IPS DF 4.7 (cell line): ENCODE results near the gene EMP2.
"Not testable (repeated sequence)": the region's sequence is repeated elsewhere in the genome, so short reads cannot be mapped to it uniquely, and the experiment has no call there.

Experiments
- DNase-seq: peaks from one replicate; pipeline ENCODE4 v3.0.0-alpha.2; 2013; ENCODE audit warnings: low spot score; ENCODE audit errors: extremely low read depth

The EMP2 gene, protein sequence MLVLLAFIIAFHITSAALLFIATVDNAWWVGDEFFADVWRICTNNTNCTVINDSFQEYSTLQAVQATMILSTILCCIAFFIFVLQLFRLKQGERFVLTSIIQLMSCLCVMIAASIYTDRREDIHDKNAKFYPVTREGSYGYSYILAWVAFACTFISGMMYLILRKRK

DNA sequence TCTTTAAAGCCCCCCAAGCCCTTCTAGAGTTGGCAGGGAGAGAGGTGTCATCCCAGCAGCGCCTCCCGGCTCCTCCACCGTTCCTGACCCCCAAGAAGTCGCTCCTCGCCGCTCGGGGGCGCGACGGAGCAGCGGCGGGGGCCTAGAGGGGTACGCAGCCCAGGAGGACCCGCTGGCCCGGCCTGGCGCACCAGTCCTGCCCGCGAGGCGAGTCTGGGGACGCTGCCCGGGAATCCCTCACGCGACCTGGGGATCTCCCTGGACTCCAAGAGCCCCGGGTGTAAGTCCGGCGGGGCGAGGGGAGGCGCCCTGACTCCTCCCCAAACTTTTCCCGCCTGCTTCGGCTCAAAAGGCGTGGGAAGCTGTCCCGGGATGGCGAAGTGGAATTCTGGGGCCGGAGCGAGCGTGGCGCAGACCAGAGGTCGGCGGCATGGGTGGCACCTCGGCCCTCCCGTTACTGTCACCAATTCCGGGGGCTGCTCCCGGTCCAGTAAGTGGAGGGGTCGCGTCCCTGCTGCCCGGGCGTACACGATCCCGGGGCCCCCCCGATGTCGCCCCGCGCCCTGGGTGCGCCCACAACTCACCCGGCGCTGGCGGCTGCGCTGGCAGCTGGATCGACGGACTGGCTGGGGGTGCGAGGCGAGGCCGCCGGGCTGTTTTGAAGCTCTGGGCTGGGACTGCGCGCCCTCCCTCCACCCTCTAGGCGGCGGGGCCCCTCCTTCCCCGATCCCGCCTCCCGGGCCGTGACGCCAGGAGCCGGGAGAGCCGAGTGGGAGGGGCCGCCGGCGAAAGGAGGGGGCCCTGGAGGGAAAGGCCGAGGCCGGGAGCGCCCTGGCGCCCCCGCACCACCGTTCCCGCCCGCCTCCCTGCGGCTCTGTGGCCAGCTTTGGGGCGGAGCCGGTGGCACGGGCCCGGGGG, at the start of gene EMP2:
Gene EMP2 (minus strand): TSS at position 634 of the 918 bp plus-strand sequence. CDS start 32,981 bp downstream, outside the sequence.
- DNase-seq: no peak

- no peak for DNase-seq
These were observed 49.2 kb upstream of the EMP2 start for GRCh38 chr16:10629592-10629963.

GRCh38 chr16:10625595-10626357, 45.4 kb upstream of the EMP2 start:
- no peak for DNase-seq

GRCh38 chr16:10624527-10624926, 44.1 kb upstream of the EMP2 start:
- DNase-seq: no peak

- no peak for DNase-seq
These were observed 42.7 kb upstream of the EMP2 start for GRCh38 chr16:10623059-10623458.

DNA sequence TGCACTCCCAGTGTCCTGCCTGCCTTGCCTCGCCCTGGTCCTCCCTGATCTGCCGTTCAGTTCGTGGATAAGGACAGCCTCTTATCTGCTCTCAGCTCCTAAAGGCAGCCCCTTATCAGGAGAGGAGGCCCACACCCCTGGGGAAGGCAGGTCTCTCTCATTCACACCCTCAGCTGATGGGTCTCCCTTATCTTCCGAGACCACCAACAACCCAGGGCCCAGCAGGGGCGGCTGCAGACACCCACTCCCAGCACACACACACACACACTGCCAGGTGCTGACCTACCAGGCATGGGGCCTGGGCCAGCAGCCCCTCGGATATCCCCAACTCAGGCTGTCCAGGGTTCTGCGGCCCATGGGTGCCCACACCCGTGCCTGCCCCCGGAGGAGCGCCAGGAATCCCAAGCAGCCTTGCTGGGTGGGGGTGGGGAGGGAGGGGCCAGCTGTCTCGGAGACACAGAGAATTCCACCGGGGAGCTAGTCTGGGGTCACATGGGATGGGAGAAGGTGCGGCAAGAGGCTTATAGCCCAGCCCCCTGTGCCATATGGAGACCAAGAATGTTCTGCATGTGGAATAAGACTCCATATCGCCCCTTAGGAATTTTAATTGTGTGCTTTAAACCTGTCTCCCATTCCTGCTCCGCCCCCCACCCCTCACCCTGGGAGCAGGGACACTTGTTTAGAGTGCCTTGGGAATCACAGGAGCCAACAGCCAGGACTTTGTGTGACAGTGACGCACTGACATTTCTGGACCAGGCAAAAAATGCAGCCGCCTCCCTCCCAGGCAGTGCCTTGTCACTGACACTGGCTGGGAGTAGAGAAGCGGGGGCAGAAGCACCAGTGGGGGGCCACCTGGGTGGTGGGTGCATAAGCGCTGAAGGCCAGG, 41.9 kb upstream of the EMP2 start:
- DNase-seq: no peak

- DNase-seq: not testable (repeated sequence)
These were observed 41.0 kb upstream of the EMP2 start for GRCh38 chr16:10621216-10621949.

GRCh38 chr16:10620120-10620519, 39.7 kb upstream of the EMP2 start:
- DNase-seq: no peak

- no peak for DNase-seq
These were observed 39.0 kb upstream of the EMP2 start for GRCh38 chr16:10619271-10619849.

DNA sequence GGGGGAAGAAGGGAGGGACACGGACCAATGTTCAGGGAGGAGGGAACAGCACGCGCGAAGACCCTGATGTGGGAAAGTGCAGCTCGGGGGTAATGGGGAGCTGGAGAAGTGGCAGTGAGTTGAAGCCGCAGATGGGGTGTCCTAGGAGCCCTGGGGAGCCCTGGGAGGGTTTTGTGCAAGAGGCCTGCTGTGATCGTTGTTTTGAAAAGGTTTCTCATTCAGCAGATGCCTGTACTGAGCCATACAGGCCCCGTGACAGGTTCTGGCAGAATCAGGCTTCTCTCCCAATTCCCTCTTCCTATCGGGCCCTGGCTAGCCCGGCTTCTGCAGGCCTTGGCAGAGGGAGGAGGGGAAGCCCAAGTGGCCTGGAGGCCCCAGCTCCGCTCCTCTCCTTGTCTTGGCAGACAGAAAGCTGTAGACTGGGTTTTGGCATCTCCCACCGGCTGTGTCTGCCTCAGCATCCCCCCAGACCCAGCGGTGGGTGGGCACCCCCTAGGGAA, 38.4 kb upstream of the EMP2 start:
- no peak for DNase-seq

DNA sequence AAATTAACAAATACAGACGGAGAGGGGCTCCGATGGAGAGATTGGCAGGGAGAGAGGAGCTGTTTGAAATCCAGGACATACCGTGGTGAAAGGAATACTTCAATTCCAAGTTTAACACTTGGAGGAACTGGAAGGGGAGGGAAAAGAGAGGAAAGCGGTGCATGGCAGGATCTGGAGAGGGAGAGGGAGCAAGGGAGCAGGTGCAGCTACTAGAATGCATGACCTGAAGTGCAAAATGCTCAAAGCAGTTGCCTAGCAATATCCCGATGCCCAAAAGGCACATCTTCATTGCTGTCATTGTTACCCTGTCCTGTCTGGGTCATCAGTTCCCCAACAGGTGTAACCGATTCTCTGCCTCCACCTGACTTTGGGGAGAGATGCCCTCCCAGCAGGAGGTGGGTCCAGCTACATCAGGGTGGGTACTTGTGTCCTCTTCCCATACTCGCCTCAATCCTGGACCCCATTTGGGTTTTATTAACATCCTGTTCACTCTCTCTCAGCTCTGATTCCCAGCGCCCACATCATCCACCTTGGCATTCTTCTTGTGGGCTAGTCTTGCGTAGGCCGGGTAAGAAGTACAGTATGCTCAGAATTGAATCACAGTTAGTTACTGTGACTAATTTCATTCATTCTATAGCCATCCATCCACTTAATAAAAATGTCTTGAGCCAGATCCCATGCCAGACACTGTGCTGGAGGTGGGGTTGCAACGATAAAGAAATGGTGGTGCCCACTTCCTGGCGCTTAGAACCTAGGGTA, 37.4 kb upstream of the EMP2 start:
- no peak for DNase-seq

DNA sequence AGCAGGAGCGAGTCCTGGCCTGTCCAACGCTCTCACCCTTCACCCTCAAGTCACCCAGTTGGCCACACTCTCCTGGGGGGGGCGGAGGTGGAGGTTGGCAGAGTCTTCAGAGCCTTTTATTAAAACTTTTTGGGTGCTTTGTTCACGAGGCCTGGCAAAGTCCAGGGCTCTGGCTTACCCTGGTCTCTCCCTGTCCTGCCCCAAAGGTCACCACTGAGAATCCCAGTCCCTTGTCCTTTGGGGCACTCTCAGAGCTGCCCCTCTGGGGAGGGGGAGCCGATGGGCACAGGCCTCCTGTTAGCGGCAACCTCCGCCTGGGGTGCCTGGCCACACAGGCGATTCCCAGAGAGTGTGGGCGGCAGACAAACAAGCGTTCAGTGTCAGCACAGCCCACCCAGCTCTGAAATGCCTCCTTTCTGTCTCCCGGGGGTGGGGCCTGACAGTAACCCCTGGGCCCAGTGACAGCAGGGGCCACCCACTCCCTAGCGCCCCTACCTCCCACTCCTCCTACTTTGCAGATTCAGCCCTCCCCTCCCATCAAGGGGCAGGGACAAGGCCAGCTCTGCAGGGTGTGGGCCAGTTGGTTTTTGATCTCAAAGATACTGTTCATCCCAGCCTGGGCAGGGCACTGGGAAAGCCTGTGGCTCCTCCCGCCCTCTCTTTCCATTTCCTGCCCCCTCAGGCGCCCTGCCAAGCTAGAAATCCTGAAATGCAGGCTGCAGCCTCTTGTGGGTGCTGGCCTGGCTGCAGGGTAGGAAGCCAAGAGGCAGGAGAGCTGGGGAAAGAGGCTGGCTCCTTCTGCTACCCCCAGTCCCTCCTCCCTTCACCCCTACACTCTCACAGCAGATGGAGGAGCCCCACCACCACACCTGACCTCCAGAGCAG, 36.6 kb upstream of the EMP2 start:
- no peak for DNase-seq

DNA sequence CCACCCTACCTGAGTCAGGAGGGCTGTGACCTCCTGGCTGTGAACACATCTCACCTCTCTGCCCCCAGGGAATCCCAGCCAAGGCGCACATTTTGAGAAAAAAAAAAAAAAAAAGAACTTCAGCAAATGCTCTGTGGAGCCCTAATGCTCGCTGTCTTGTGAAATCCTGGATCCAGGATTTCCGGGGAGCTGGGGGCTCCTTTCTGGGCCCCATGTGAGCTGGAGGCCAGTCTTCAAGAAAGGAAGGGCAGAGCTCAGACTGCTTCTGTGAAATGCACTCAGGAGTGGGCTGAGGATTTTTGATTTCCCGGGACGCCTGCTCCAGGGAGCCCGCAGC, 36.0 kb upstream of the EMP2 start:
- DNase-seq: no peak

DNA sequence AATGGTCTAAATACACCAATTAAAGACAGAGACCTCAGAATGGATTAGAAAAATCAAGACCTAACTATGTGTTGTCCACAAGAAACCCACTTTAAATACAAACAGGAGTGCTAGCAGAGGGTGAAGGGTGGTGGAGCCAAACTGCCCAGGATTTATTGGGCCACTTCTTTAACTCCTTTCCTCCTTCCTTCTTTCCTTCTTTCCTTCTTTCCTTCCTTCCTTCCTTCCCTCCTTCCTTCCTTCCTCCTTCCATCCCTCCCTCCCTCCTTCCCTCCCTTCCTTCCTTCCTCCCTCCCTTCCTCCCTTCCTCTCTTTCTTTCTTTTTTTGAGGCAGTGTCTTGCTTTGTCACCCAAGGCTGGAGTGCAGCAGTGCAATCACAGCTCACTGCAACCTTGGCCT, 34.3 kb upstream of the EMP2 start:
- no peak for DNase-seq

DNA sequence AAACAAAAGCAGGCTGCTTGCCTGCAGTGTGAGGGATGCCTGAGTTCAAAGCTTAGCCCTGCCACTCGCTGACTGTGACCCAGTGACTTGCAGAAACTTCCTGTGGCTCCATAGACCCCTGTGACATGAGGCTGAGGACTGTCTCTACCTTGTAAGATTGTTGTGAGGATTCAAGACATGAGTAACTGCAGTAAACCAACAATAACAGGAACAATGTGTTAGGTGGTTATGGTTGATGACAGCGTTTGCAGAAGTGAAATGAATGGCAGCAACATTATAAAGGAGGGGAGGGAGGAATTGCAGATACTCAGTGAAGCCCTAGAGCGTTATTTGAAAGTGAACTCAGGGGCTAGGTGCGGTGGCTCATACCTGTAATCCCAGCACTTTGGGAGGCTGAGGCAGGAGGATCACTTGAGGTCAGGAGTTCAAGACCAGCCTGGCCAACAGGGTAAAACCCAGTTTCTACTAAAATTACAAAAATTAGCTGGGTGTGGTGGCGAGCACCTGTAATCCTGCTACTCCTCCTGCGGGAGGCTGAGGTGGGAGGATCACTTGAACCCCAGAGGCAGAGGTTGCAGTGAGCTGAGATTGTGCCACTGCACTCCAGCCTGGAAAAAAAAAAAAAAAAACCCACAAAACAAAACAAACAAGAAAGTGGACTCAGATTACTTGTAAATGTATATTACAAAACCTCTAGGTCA, 33.5 kb upstream of the EMP2 start:
- DNase-seq: no peak

- no peak for DNase-seq
These were observed 32.3 kb upstream of the EMP2 start for GRCh38 chr16:10612649-10613179.

DNA sequence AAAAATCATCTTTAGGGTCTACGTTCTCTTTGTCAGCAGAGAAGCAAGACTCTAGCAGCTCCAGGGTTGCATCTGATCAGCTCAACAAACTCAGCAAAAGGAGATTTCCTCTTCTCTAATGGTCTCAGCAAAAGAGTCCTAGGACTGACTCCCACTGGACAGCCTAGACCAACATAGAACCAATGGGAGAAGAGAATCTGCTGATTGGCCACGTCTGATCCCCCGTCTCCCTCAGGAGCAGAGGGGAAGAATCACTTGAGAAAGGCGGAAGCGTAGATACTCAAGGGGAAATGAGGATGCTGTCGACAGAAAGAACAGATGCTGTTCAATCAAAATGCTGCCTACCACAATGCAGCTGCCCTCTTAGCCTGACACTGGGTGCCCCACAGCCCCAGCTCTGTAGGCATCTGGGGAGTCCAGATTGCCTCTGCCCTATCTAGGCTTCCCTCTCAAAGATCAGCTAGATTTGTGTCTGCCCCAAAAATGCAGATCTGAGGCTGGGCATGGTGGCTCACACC, 31.5 kb upstream of the EMP2 start:
- no peak for DNase-seq
